ENCODE measurements around the gene IMMP2L.

DNA sequence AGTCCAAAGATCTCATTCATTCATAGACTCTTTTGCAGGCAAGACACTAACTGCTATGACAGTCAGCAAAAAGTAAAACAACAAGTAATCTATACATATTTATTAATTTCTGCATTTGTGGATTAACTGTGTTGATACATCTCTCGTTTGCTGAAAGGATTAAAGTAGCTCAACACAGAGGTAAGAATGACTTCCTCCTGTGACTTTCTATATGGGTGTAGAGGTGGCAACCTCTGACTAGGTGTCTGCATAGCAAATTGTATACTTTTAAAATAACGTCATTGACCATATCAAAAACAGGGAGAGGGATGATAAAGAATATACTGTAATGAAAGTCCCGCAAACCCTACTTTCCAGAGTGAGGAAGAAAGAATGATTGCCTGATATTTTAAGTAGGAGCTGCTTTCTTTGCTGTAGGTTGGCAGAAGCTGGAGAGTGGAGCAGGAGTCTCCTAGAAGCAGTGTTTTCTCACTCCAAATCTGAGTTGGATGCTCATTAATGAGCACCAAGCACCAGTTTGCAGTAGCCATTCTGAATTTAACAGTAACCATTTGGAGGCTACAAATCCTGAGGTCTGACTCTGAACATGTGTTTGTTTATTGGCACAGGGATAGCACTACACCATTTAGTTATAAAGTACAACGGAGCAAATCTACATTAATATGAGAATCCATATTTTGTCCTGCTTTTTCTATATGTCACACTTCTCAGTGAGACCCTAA lies 480.6 kb downstream of the IMMP2L start:
- TF ChIP-seq CTCF (conservative IDR thresholded peaks at IDR 0.05; ENCODE audit: low read depth, low read length): no peak
- no peak for TF ChIP-seq EZH2phosphoT487 (IDR thresholded peaks at IDR 0.05; ENCODE audit: borderline replicate concordance, low read length)
